PC-3 (cell line): ENCODE results near the gene RTN4RL1. TPM values are rescaled to one million over a fixed set of nuclear protein-coding genes. Genes with fewer than 3 reads are reported as not detected.

Source experiments
- ATAC-seq: fragments of 200-7000 bp; cut with Tn5 transposase; 2 replicates; pipeline ENCODE4 v1.9.1; 2020; ENCODE audit warnings: mild to moderate bottlenecking, moderate library complexity
- BruUV-seq: library from RNA; stranded (reverse); fragments of 400-500 nt; replicated peaks from 2 replicates; lab custom pipeline; 2021; lab: Mats Ljungman, UMichigan
- CTCF ChIA-PET: fragments of 300-600 bp; sonication (Branson Sonifier 250); formaldehyde crosslinking; loops from one replicate; lab custom pipeline; 2022; ENCODE audit warnings: antibody characterized with exemption; lab: Charles Lee
- POLR2A ChIA-PET: fragments of 300-600 bp; sonication (Branson Sonifier 250); formaldehyde crosslinking; loops from one replicate; lab custom pipeline; 2022; ENCODE audit warnings: antibody characterized with exemption; ENCODE audit not compliant: unreplicated experiment; lab: Charles Lee
- DNase-seq: peaks from one replicate; pipeline ENCODE4 v3.0.0-alpha.2; 2015
- H2AFZ ChIP-seq: fragments of 300-600 bp; sonication (generic); 2 replicates; pipeline ENCODE4 v1.6.0; 2016; ENCODE audit warnings: antibody characterized with exemption, low read length
- H3F3A ChIP-seq: fragments of 300-600 bp; sonication (generic); one replicate; pipeline ENCODE4 v1.6.0; 2017; ENCODE audit warnings: antibody characterized with exemption, low read length, control low read depth, mild to moderate bottlenecking; ENCODE audit not compliant: unreplicated experiment
- H3K27ac ChIP-seq: fragments of 300-600 bp; sonication (generic); 2 replicates; pipeline ENCODE4 v1.5.1; 2016; ENCODE audit warnings: mild to moderate bottlenecking, low read length
- H3K27me3 ChIP-seq: fragments of 300-600 bp; sonication (generic); 2 replicates; pipeline ENCODE4 v1.6.1; 2016; ENCODE audit warnings: low read length, mixed read lengths
- H3K36me3 ChIP-seq: fragments of 300-600 bp; sonication (generic); 2 replicates; pipeline ENCODE4 v1.6.1; 2016; ENCODE audit warnings: low read depth, mixed run types, low read length, mixed read lengths
- H3K4me1 ChIP-seq: fragments of 300-600 bp; sonication (generic); 2 replicates; pipeline ENCODE4 v1.5.1; 2016; ENCODE audit warnings: low read length; ENCODE audit not compliant: insufficient read depth
- H3K4me2 ChIP-seq: fragments of 300-600 bp; sonication (generic); 2 replicates; pipeline ENCODE4 v1.6.0; 2016; ENCODE audit warnings: low read length
- H3K4me3 ChIP-seq: fragments of 300-600 bp; sonication (generic); 2 replicates; pipeline ENCODE4 v1.5.1; 2016; ENCODE audit warnings: mild to moderate bottlenecking, low read length, mixed read lengths
- H3K79me2 ChIP-seq: fragments of 300-600 bp; sonication (generic); 2 replicates; pipeline ENCODE4 v1.6.1; 2017; ENCODE audit warnings: low read length, mixed read lengths
- H3K9ac ChIP-seq: fragments of 300-600 bp; sonication (generic); 2 replicates; pipeline ENCODE4 v1.6.0; 2016; ENCODE audit warnings: mild to moderate bottlenecking, low read length
- H3K9me2 ChIP-seq: fragments of 300-600 bp; sonication (generic); replicated peaks from 2 replicates; pipeline ENCODE4 v1.6.1; 2016; ENCODE audit warnings: mixed run types, low read length, mixed read lengths
- H3K9me3 ChIP-seq: fragments of 300-600 bp; sonication (generic); 2 replicates; pipeline ENCODE4 v1.6.1; 2016; ENCODE audit warnings: low read length, mixed read lengths
- H4K20me1 ChIP-seq: fragments of 300-600 bp; sonication (generic); 2 replicates; pipeline ENCODE4 v1.6.1; 2016; ENCODE audit warnings: low read length, mixed read lengths
- CTCF ChIP-seq: fragments of 300-600 bp; sonication (generic); conservative IDR thresholded peaks from 2 replicates; pipeline ENCODE4 v1.5.1; 2017; ENCODE audit warnings: antibody characterized with exemption, low read depth, mild to moderate bottlenecking, low read length
- EZH2 ChIP-seq: fragments of 300-600 bp; sonication (generic); IDR thresholded peaks from one replicate; pipeline ENCODE4 v1.6.1; 2017; ENCODE audit warnings: antibody characterized with exemption, mild to moderate bottlenecking, low read length; ENCODE audit not compliant: unreplicated experiment
- EZH2phosphoT487 ChIP-seq: fragments of 300-600 bp; sonication (generic); IDR thresholded peaks from 2 replicates; pipeline ENCODE4 v1.6.1; 2018; ENCODE audit warnings: mild to moderate bottlenecking, antibody characterized with exemption, low read length, borderline replicate concordance
- intact Hi-C: fragments of 100-400 bp; cut with micrococcal nuclease; formaldehyde crosslinking; loops from 2 replicates; pipeline ENCODE4 v1.9.0; 2023
- total RNA-seq: library from RNA; depleted of rRNA; stranded (reverse); fragments of >200 nt; gene quantifications from 2 replicates; pipeline ENCODE4 v1.2.3, GENCODE V29; 2014

The RTN4RL1 gene
- total RNA-seq, 1 experiment from 2014 or later: 6.9 TPM

- CTCF ChIA-PET: no interaction called here
These were observed 125.6 kb downstream of the RTN4RL1 start for GRCh38 chr17:1899403-1900000.

GRCh38 chr17:1898872-1899271 lies 126.3 kb downstream of the RTN4RL1 start:
- no peaks in the 10 kb centered on the region for H3K27me3 ChIP-seq
- CTCF ChIA-PET: no interaction called here
- intact Hi-C loops: no loop called here
- no peaks in the 10 kb centered on the region for H4K20me1 ChIP-seq
- ATAC-seq: no peak
- no TSS peak for BruUV-seq
- no peaks in the 10 kb centered on the region for H3K9me3 ChIP-seq
- no peak for TF ChIP-seq CTCF
- no peak for TF ChIP-seq EZH2
- TF ChIP-seq EZH2phosphoT487: no peak
- no peak overlapping the region for H3K4me3 ChIP-seq
- H3K4me2 ChIP-seq: no peak overlapping the region
- POLR2A ChIA-PET: no interaction called here
- H3K79me2 ChIP-seq: no peaks in the 10 kb centered on the region
- no peak for DNase-seq
- no peak overlapping the region for H2AFZ ChIP-seq
- no peaks in the 10 kb centered on the region for H3K9me2 ChIP-seq
- H3K27ac ChIP-seq: no peak overlapping the region
- H3K9ac ChIP-seq: no peak overlapping the region
- H3K4me1 ChIP-seq: no peaks in the 10 kb centered on the region
- H3F3A ChIP-seq: no peaks in the 10 kb centered on the region
- peaks cover 15% of the 10 kb centered on the region; the same call in 1 of the 2 replicates for H3K36me3 ChIP-seq

More at GRCh38 chr17:1899403-1900000, 125.6 kb downstream of the RTN4RL1 start:
- POLR2A ChIA-PET: no interaction called here
- no peak overlapping the region for H3K4me3 ChIP-seq
- no peaks in the 10 kb centered on the region for H3K4me1 ChIP-seq
- no peaks in the 10 kb centered on the region for H3K9me2 ChIP-seq
- H3K9me3 ChIP-seq: no peaks in the 10 kb centered on the region
- peaks cover 15% of the 10 kb centered on the region; the same call in 1 of the 2 replicates for H3K36me3 ChIP-seq
- no peaks in the 10 kb centered on the region for H3F3A ChIP-seq
- ATAC-seq (no peak), DNase-seq (peak; percentile 10)
- H3K9ac ChIP-seq: no peak overlapping the region
- H3K4me2 ChIP-seq: no peak overlapping the region
- no peak overlapping the region for H3K27ac ChIP-seq
- intact Hi-C loops: no loop called here
- no peaks in the 10 kb centered on the region for H3K27me3 ChIP-seq
- no peak for TF ChIP-seq EZH2phosphoT487
- 0 out of 2 replicates have a peak, but pooled peaks have one; percentile 25 for TF ChIP-seq CTCF
- H3K79me2 ChIP-seq: no peaks in the 10 kb centered on the region
- H2AFZ ChIP-seq: no peak overlapping the region
- no peaks in the 10 kb centered on the region for H4K20me1 ChIP-seq
- no TSS peak for BruUV-seq

DNA sequence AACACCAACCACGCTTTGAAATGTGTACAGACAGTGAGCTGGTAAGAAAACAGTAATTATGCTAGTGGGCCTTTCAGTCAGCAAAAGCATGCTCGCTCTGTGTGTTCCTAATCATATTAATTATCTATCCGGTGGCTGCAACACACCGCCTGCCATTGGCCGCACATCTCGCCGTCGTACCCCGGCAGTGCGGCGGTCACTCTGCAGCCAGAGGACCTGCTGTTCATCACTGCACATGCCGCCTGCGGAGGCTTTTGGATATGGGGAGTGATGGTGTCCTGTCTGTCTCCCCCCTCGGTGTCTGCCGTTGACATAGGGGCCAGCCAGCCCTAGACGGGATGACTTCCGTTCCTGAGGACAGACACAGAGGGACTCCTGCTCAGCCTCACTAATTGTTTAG lies 126.8 kb downstream of the RTN4RL1 start:
- Histone ChIP-seq H4K20me1 (no peaks in the 10 kb centered on the region), H3K9me2 (no peaks in the 10 kb centered on the region), H3K4me2 (no peak overlapping the region), H3K79me2 (no peaks in the 10 kb centered on the region), H3K27ac (no peak overlapping the region), H3F3A (no peaks in the 10 kb centered on the region), H3K27me3 (no peaks in the 10 kb centered on the region), H3K9me3 (no peaks in the 10 kb centered on the region), H3K9ac (no peak overlapping the region), H2AFZ (no peak overlapping the region), H3K4me3 (no peak overlapping the region), H3K36me3 (peaks cover 16% of the 10 kb centered on the region; the same call in 1 of the 2 replicates), H3K4me1 (no peaks in the 10 kb centered on the region)
- intact Hi-C loops: no loop called here
- ChIA-PET CTCF (no interaction called here), POLR2A (no interaction called here)
- DNase-seq: no peak
- no peak for ATAC-seq
- TF ChIP-seq EZH2phosphoT487 (no peak), EZH2 (no peak), CTCF (no peak)
- BruUV-seq: no TSS peak
